ENCODE data around the gene ASXL3.

Gene ASXL3

DNA sequence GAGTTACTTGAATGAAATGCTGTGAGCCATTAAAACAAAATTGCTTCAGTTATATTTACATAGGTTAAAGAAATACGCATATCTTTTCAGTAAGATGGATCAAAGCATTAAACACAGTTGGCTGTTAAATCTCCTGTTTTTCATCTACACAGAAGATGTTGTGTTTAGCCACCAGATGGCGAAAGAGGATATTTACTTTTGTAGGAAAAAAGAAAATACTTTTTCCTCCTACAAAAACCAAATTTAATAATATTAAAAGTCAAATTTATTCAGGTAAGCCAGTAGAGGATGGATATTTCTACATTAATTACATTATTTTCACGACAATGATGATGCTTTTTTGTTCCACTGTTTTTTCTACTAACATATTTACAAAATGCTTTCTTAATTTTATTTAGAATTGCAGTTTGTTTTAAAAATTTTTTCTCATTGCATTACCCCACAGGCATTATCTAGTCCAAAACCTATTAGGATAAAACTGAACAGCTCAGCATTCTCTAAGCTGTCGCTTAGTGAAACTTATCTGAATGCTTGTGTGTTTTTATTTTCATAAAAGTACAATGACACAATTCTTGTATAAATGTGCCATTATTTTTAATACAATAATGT, 173.7 kb downstream of the ASXL3 start:
- no peak for DNase-seq (ENCODE audit: low spot score)
- H3K27ac ChIP-seq: no peak overlapping the region
- peak; percentile 54 for TF ChIP-seq CTCF (conservative IDR thresholded peaks at IDR 0.05; ENCODE audit: low read depth)
- CTCF ChIA-PET: no interaction called here
- POLR2A ChIA-PET (ENCODE audit: low non-redundant PET): no interaction called here

DNA sequence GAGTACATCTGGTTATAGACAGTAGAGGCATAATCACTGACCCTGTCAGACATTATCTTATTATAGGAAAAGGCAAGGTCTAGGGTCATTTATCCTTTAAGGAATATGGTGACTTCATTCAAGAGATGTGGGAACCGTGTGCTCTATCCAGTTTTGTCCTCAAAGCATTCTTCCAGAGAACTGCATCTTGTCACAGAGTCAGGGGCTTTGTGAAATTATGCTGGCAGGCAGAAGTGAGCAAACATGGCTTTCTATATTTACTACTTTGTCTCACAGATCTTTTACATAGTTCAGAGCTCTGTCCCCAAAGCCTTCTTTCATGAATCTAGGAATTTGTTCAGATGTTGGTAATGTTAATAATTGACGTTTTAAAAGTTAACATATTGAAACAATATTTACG, 177.4 kb downstream of the ASXL3 start:
- POLR2A ChIA-PET (ENCODE audit: low non-redundant PET): no interaction called here
- no peak for DNase-seq (ENCODE audit: low spot score)

DNA sequence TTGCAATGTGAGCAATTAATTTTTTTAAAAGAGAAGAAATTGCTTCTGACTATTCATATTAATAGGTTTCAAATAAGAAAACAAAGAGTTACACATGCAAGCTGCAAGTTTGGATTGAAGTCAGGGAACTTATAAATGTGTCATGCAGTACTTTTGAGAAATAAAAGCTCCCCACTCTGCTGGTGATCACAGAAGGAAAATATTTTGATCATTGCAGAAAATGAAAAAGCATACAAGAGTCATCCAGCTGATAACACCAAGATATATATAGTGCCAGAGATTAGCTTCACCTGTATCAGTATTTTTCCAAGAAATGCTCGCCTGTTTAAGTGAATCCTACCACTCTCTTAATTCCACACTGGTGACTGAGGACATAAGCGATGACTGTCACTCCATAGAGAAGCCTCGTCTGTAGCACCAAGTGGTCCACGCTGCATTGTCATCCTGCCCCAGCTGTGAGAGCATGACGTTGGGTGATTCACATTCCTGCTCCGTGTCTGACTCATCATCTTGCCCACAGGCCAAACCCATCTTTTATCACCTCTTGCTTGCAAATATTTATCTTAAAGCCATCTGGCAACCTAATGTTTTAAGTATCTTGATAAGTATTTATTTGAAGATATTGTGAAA, 178.0 kb downstream of the ASXL3 start:
- DNase-seq (ENCODE audit: low spot score): peak; percentile 49
- H3K27ac ChIP-seq: no peak overlapping the region
- TF ChIP-seq CTCF (conservative IDR thresholded peaks at IDR 0.05; ENCODE audit: low read depth): no peak
- ChIA-PET POLR2A (ENCODE audit: low non-redundant PET) (no interaction called here), CTCF (no interaction called here)

More for the DNA sequence above, 177.4 kb downstream of the ASXL3 start:
- no peak for TF ChIP-seq CTCF (conservative IDR thresholded peaks at IDR 0.05; ENCODE audit: low read depth)
- no peak overlapping the region for H3K27ac ChIP-seq
- CTCF ChIA-PET: no interaction called here

GRCh38 chr18:33757037-33757436, 179.0 kb downstream of the ASXL3 start:
- H3K27ac ChIP-seq: no peak overlapping the region
- DNase-seq (ENCODE audit: low spot score): no peak
- CTCF ChIA-PET: no interaction called here
- POLR2A ChIA-PET (ENCODE audit: low non-redundant PET): no interaction called here
- no peak for TF ChIP-seq CTCF (conservative IDR thresholded peaks at IDR 0.05; ENCODE audit: low read depth)

GRCh38 chr18:33761363-33761762, 183.3 kb downstream of the ASXL3 start:
- ChIA-PET CTCF (interaction anchor here (1.0 kb wide), 1 partner anchor 529 kb away, joined by 3 read pairs; no protein-coding TSS in a partner anchor), POLR2A (ENCODE audit: low non-redundant PET) (no interaction called here)
- DNase-seq (ENCODE audit: low spot score): peak; percentile 2
- H3K27ac ChIP-seq: no peak overlapping the region
- peak; percentile 11; the same call in 1 of the 2 replicates for TF ChIP-seq CTCF (conservative IDR thresholded peaks at IDR 0.05; ENCODE audit: low read depth)

GRCh38 chr18:33781429-33781828, 203.4 kb downstream of the ASXL3 start:
- POLR2A ChIA-PET (ENCODE audit: low non-redundant PET): no interaction called here
- H3K27ac ChIP-seq: no peak overlapping the region
- CTCF ChIA-PET: interaction anchor here (0.7 kb wide), 1 partner anchor 441 kb away, joined by 3 read pairs; no protein-coding TSS in a partner anchor
- DNase-seq (ENCODE audit: low spot score): no peak
- TF ChIP-seq CTCF (conservative IDR thresholded peaks at IDR 0.05; ENCODE audit: low read depth): no peak

Measured in RWPE1 (cell line).